Adrenal gland (tissue), 5 donors: ENCODE results near the gene TMEM151A.

ENCODE experiments used
- CTCF ChIP-seq, 6 experiments: fragments of 450-650 bp in 4 of 6; fragments of 200-600 bp in 2 of 6; sonication (generic) in 1 of 6; IDR thresholded peaks; 1 replicate in 5 of 6; 2 replicates in 1 of 6; pipeline versions ENCODE4 v1.5.1 to v1.8.0; 2016 to 2021; ENCODE audit warnings: antibody characterized with exemption in 6 of 6, mild to moderate bottlenecking in 2 of 6, moderate library complexity in 1 of 6
- POLR2A ChIP-seq, 2 donors: fragments of 450-650 bp; IDR thresholded peaks; one replicate each; pipeline ENCODE4 v1.6.1; 2017; ENCODE audit warnings: antibody characterized with exemption in 2 of 2, mild to moderate bottlenecking in 2 of 2, moderate library complexity in 1 of 2
- donor health status: DM: no; HTN: no; CAD: no.

GRCh38 chr11:66338276-66339161, 46.8 kb downstream of the TMEM151A start:
- TF ChIP-seq CTCF (IDR thresholded peaks at IDR 0.05) (no peak), POLR2A (IDR thresholded peaks at IDR 0.05) (no peak)
